Cardiac muscle cell (in vitro differentiated cells and primary cell): Measurements from ENCODE around the gene TCF4. TPM values are rescaled to one million over a fixed set of nuclear protein-coding genes. Genes with fewer than 3 reads are reported as not detected.
A peak's percentile ranks its signal among the peaks of the same experiment; 100 is the strongest.

ENCODE experiments used
- DNase-seq, 2 donors: peaks; one replicate each; pipeline versions ENCODE4 v3.0.0 to v3.0.0-alpha.2; 2010 to 2017; ENCODE audit warnings: low read depth in 1 of 2, low spot score in 1 of 2
- H3K27ac ChIP-seq: fragments of 200-600 bp; sonication (generic); 2 replicates; pipeline ENCODE4 v1.5.1; 2016
- H3K27me3 ChIP-seq: fragments of 200-600 bp; sonication (generic); 2 replicates; pipeline ENCODE4 v1.6.0; 2016; ENCODE audit warnings: control low read depth
- H3K36me3 ChIP-seq: fragments of 200-600 bp; sonication (generic); 2 replicates; pipeline ENCODE4 v1.5.1; 2016; ENCODE audit warnings: control low read depth
- H3K4me1 ChIP-seq: fragments of 200-600 bp; sonication (generic); 2 replicates; pipeline ENCODE4 v1.8.1; 2017; ENCODE audit warnings: low read depth, mild to moderate bottlenecking, mixed run types
- H3K4me3 ChIP-seq: fragments of 200-600 bp; sonication (generic); 2 replicates; pipeline ENCODE4 v1.5.1; 2016; ENCODE audit warnings: mild to moderate bottlenecking
- H3K9me3 ChIP-seq: fragments of 200-600 bp; sonication (generic); 2 replicates; pipeline ENCODE4 v1.5.1; 2017; ENCODE audit warnings: low read depth, mild to moderate bottlenecking, control low read depth
- polyA plus RNA-seq: library from polyadenylated mRNA; unstranded; fragments of >200 nt; fragmentation: Nextera tagmentation; extraction: Ambion mirVana; gene quantifications from 2 replicates; pipeline ENCODE4 v1.2.1, GENCODE V29; 2016
- total RNA-seq: library from RNA; depleted of rRNA; stranded (reverse); fragments of >200 nt; gene quantifications from 2 replicates; pipeline ENCODE4 v1.2.3, GENCODE V29; 2016
- TF ChIP-seq, protein P1 (sequence below): IDR thresholded peaks from 2 replicates; pipeline ENCODE4 v1.5.1; 2012; ENCODE audit warnings: low read depth, mild to moderate bottlenecking, low read length

Gene TCF4
- total and polyA plus RNA-seq, 2 experiments from 2014 or later = 38.3 to 59.2 TPM

DNA sequence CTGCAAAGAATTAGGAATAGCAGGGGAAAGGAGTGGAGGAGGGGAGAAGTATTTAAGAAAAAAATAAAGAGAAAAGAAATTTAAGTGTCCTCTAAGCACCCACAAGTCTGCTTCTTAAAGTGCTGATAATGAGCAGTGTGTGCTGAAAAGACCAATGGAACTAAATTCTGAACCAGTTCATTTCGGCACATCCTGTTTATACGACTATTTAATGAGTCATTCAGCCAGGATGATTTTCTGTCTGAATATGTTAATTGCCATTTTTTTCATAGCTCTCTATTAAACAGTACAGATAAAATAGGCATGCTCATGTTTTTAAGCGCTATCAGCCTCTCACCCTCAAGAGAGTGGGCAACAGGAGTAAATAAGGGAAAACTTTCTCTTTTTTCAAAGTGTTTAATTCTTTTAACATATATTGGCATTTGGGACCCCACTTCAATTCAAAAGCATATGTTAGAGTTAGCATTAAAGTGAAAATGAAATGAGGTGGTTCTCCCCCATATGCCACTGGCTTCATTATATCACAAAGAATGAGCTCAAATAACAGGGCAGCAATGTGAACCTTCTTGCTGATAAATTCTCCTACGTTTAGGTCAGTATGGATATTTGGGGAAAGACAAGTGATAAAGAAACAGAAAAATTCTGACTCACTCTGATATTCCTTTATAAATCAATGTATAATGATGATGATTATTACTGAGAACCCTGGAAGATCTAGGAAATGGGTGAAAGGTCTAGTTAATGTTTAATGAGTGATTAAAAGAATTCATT is 87.5 kb downstream of the TCF4 start:
- Histone ChIP-seq H3K4me1 (peaks cover 18% of the 10 kb centered on the region), H3K4me3 (no peak overlapping the region), H3K27ac (no peak overlapping the region), H3K36me3 (no peaks in the 10 kb centered on the region), H3K27me3 (no peaks in the 10 kb centered on the region), H3K9me3 (no peaks in the 10 kb centered on the region)
- TF ChIP-seq, protein P1, sequence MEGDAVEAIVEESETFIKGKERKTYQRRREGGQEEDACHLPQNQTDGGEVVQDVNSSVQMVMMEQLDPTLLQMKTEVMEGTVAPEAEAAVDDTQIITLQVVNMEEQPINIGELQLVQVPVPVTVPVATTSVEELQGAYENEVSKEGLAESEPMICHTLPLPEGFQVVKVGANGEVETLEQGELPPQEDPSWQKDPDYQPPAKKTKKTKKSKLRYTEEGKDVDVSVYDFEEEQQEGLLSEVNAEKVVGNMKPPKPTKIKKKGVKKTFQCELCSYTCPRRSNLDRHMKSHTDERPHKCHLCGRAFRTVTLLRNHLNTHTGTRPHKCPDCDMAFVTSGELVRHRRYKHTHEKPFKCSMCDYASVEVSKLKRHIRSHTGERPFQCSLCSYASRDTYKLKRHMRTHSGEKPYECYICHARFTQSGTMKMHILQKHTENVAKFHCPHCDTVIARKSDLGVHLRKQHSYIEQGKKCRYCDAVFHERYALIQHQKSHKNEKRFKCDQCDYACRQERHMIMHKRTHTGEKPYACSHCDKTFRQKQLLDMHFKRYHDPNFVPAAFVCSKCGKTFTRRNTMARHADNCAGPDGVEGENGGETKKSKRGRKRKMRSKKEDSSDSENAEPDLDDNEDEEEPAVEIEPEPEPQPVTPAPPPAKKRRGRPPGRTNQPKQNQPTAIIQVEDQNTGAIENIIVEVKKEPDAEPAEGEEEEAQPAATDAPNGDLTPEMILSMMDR = no peak
- peak in 1 of 2 donors; percentile 74 for DNase-seq

DNA sequence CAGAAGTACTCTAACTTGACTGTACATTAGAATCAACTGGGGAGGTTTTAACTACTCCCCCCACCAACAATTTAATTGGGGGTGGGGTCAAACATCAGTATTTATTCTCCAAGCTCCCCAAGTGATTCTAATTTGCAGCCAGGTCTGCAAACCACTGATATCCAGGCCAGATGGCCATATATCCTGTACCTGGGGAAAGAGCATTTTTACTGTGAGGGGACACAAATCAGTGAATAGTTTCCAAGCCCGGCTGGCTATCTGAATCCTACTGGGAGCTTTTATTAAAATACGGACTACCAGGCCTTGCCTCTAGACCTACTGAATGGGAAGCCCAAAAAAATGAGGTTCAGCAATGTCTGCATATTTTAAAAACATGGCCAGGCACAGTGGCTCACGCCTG is 88.5 kb downstream of the TCF4 start:
- H3K9me3 ChIP-seq = no peaks in the 10 kb centered on the region

DNA sequence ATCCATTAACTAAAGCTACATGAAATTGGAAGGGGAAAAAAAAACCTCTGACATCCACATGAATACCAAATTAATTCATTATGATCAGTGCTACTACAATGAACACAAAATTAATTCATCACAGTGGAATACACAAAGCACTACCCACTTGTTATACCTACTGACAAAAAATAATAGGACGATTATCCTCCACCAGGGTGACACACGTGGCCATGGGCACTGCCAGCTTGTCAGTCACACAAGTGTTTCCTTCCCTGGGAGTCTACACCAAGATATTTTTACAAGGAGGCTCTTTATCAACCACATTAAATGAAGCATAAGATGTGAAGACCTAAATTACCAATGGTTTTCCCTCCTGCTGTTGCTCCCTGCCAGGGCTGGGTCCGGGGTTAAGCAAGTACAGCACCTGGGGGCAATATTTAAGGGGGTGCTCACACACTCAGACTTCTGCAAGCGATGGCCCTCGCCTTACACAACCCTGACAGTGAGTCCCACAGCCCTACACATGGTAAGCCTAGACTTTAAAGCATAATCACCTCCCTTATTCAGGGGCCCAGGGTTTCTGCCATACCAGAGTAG is 90.1 kb downstream of the TCF4 start:
- Histone ChIP-seq H3K27ac (no peak overlapping the region), H3K36me3 (no peaks in the 10 kb centered on the region), H3K4me3 (no peak overlapping the region), H3K27me3 (no peaks in the 10 kb centered on the region), H3K4me1 (peaks cover 18% of the 10 kb centered on the region), H3K9me3 (no peaks in the 10 kb centered on the region)
- TF ChIP-seq, protein P1 = no peak
- DNase-seq = no peak

More for the DNA sequence above, 88.5 kb downstream of the TCF4 start:
- H3K36me3 ChIP-seq = no peaks in the 10 kb centered on the region
- H3K27ac ChIP-seq = no peak overlapping the region
- no peak for DNase-seq
- H3K4me1 ChIP-seq = peaks cover 18% of the 10 kb centered on the region
- H3K27me3 ChIP-seq = no peaks in the 10 kb centered on the region
- no peak overlapping the region for H3K4me3 ChIP-seq
- TF ChIP-seq, protein P1 = no peak

DNA sequence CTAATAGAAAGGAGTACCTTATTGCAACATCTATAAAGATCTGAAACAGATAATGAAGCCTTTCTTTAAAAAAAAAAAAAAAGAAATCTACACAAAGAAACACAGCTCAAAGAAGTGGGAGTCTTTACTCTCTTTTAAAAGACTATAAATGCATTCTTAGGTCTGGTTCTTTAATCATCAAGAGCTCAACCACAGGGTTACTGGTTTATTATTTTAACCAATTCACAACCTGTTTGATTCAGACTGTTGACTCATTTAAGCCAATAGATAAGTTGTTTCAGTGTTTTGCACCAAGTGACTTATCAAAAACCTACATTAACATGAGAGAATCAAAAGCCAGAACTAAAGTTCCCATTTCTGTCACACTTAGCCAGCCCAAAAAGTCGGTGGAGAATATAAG is 93.1 kb downstream of the TCF4 start:
- Histone ChIP-seq H3K27ac (no peak overlapping the region), H3K9me3 (no peaks in the 10 kb centered on the region), H3K4me1 (peaks cover 2% of the 10 kb centered on the region), H3K4me3 (no peak overlapping the region), H3K27me3 (no peaks in the 10 kb centered on the region), H3K36me3 (no peaks in the 10 kb centered on the region)
- no peak for DNase-seq
- TF ChIP-seq, protein P1 = no peak

DNA sequence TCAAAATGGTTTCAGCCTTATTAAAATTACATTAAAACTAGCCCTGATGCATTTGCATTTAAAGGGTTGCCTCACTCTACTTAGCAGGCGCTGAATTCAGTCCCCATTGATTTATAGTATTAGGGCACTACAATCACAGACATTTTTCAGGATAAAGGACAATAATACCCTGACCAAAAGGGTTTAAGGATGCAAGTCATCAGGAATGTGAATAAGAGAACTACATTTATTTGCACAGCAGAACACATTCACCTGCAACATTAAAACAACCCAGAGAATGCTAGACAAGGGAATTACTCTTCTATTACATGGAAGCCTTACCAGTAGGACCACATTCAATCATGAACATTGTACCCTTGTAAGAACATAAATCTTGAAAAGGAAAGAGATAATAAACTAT is 93.6 kb downstream of the TCF4 start:
- no peak for DNase-seq
- Histone ChIP-seq H3K4me3 (no peak overlapping the region), H3K36me3 (no peaks in the 10 kb centered on the region), H3K27ac (no peak overlapping the region), H3K27me3 (no peaks in the 10 kb centered on the region), H3K4me1 (peaks cover 6% of the 10 kb centered on the region), H3K9me3 (no peaks in the 10 kb centered on the region)
- TF ChIP-seq, protein P1 = no peak
